Endothelial cell of umbilical vein (primary cell): ENCODE results near the gene ZCCHC14. TPM values are rescaled to one million over a fixed set of nuclear protein-coding genes. Genes with fewer than 3 reads are reported as not detected.

Source experiments
- BruUV-seq: library from RNA; stranded (reverse); fragments of 400-500 nt; replicated peaks from 2 replicates; lab custom pipeline; 2021; lab: Mats Ljungman, UMichigan
- CTCF ChIA-PET: fragments of 300-600, 350-600 bp; sonication (Branson Sonifier 250); formaldehyde crosslinking; loops from one replicate; lab custom pipeline; 2021; ENCODE audit warnings: antibody characterized with exemption, inconsistent platforms; lab: Charles Lee
- POLR2A ChIA-PET: fragments of 300-600, 350-600 bp; sonication (Branson Sonifier 250); formaldehyde crosslinking; loops from one replicate; lab custom pipeline; 2021; ENCODE audit warnings: antibody characterized with exemption, inconsistent platforms; lab: Charles Lee
- DNase-seq: peaks from one replicate; pipeline ENCODE4 v3.0.0-alpha.2; 2011; ENCODE audit warnings: low read depth, low spot score
- FAIRE-seq: peaks from 2 replicates; lab custom pipeline; 2011; peaks lifted over from hg19 to GRCh38; lab: Jason Lieb, UNC
- H2AFZ ChIP-seq: 2 replicates; pipeline ENCODE4 v1.6.0; 2012; ENCODE audit warnings: low read depth, low read length, control low read depth, inconsistent platforms
- H3K27ac ChIP-seq: 2 replicates; pipeline ENCODE4 v1.5.1; 2011; ENCODE audit warnings: low read depth, mild to moderate bottlenecking, control low read depth, low read length, moderate library complexity; ENCODE audit not compliant: insufficient read depth
- H3K27me3 ChIP-seq, 2 experiments: 2 replicates each; pipeline versions ENCODE4 v1.6.0 to v1.6.1; 2011; ENCODE audit warnings: low read length in 2 of 2, mixed read lengths in 1 of 2; ENCODE audit not compliant: control insufficient read depth in 2 of 2, insufficient read depth in 2 of 2
- H3K36me3 ChIP-seq, 2 experiments: 2 replicates in 1 of 2; 3 replicates in 1 of 2; pipeline ENCODE4 v1.5.1; 2011; ENCODE audit warnings: low read length in 2 of 2, mild to moderate bottlenecking in 1 of 2, moderate library complexity in 1 of 2; ENCODE audit not compliant: control insufficient read depth in 2 of 2, insufficient read depth in 2 of 2; ENCODE audit errors: extremely low read depth in 1 of 2
- H3K4me1 ChIP-seq: 3 replicates; pipeline ENCODE4 v1.5.1; 2011; ENCODE audit warnings: mild to moderate bottlenecking, low read length; ENCODE audit not compliant: control insufficient read depth, insufficient read depth; ENCODE audit errors: extremely low read depth
- H3K4me2 ChIP-seq: 2 replicates; pipeline ENCODE4 v1.6.1; 2011; ENCODE audit warnings: low read length, control low read depth, mixed read lengths; ENCODE audit not compliant: insufficient read depth
- H3K4me3 ChIP-seq, 3 experiments: fragments of 200-600 bp in 1 of 3; sonication (generic), shearing (Covaris generic) in 1 of 3; replicated peaks in 1 of 3; 2 replicates each; pipeline ENCODE4 v1.5.1; 2011 to 2016; ENCODE audit warnings: control low read depth in 3 of 3, low read length in 3 of 3, mild to moderate bottlenecking in 2 of 3, inconsistent platforms in 1 of 3, low read depth in 1 of 3, moderate library complexity in 1 of 3; ENCODE audit not compliant: insufficient read depth in 1 of 3
- H3K79me2 ChIP-seq: 2 replicates; pipeline ENCODE4 v1.6.0; 2012; ENCODE audit warnings: low read length, inconsistent platforms; ENCODE audit not compliant: control insufficient read depth, insufficient read depth
- H3K9ac ChIP-seq: replicated peaks from 2 replicates; pipeline ENCODE3; 2011; ENCODE audit warnings: low read length, control low read depth; ENCODE audit not compliant: insufficient read depth; ENCODE audit errors: extremely low read depth
- H3K9me1 ChIP-seq: replicated peaks from 3 replicates; pipeline ENCODE4 v1.6.0; 2011; ENCODE audit warnings: mild to moderate bottlenecking, low read length; ENCODE audit not compliant: control insufficient read depth, insufficient read depth; ENCODE audit errors: extremely low read depth
- H3K9me3 ChIP-seq: replicated peaks from 2 replicates; pipeline ENCODE4 v1.5.1; 2012; ENCODE audit warnings: low read length, inconsistent platforms; ENCODE audit not compliant: control insufficient read depth, insufficient read depth
- H4K20me1 ChIP-seq: replicated peaks from 2 replicates; pipeline ENCODE3; 2011; ENCODE audit warnings: mild to moderate bottlenecking, low read length; ENCODE audit not compliant: control insufficient read depth, insufficient read depth; ENCODE audit errors: extremely low read depth
- GATA2 ChIP-seq: IDR thresholded peaks from 2 replicates; pipeline ENCODE4 v1.7.0; 2011; ENCODE audit warnings: low read depth, mild to moderate bottlenecking, moderate library complexity, mixed read lengths, low read length; ENCODE audit not compliant: insufficient read length, insufficient read depth
- MYC ChIP-seq: IDR thresholded peaks from one replicate; pipeline ENCODE4 v1.6.1; 2011; ENCODE audit warnings: mild to moderate bottlenecking, low read depth, low read length
- POLR2A ChIP-seq: IDR thresholded peaks from 2 replicates; pipeline ENCODE4 v1.6.1; 2012; ENCODE audit warnings: low read depth, mild to moderate bottlenecking, control low read depth, low read length
- POLR2AphosphoS5 ChIP-seq: IDR thresholded peaks from 2 replicates; pipeline ENCODE4 v1.6.1; 2012; ENCODE audit warnings: low read depth, mild to moderate bottlenecking, control low read depth, low read length, moderate library complexity; ENCODE audit not compliant: insufficient read depth
- dilution Hi-C: fragments of 300-500 bp; cut with MboI; formaldehyde crosslinking; loops from one replicate; pipeline ENCODE4 v1.15.0; 2019; ENCODE audit warnings: low sequenced_read_pairs; ENCODE audit not compliant: extremely low pct_ligation_motif_present
- intact Hi-C: fragments of 100-400 bp; cut with micrococcal nuclease; formaldehyde crosslinking; loops from one replicate; pipeline ENCODE4 v1.10.0; 2022
- polyA plus RNA-seq, 4 experiments: library from polyadenylated mRNA; depleted of rRNA in 3 of 4; stranded (reverse) in 3 of 4; unstranded in 1 of 4; fragments of >200 nt; gene quantifications; 2 replicates each; pipeline versions ENCODE4 v1.2.1 to v1.2.3, GENCODE V29; 2011 to 2012; ENCODE audit warnings: missing spikeins in 1 of 4
- total RNA-seq: library from RNA; stranded (reverse); gene quantifications from 2 replicates; pipeline ENCODE4 v1.2.3, GENCODE V29; 2021
- TF ChIP-seq, protein P1 (sequence below): IDR thresholded peaks from 2 replicates; pipeline ENCODE4 v1.6.1; 2011; ENCODE audit not compliant: insufficient read depth, insufficient read length
- TF ChIP-seq, protein P2 (sequence below), 2 donors: IDR thresholded peaks; 1 replicate in 1 of 2; 2 replicates in 1 of 2; pipeline ENCODE4 v1.5.1; 2011; ENCODE audit warnings: low read length in 2 of 2, mild to moderate bottlenecking in 2 of 2, moderate library complexity in 2 of 2, control low read depth in 1 of 2, inconsistent platforms in 1 of 2, low read depth in 1 of 2; ENCODE audit not compliant: insufficient read depth in 1 of 2; ENCODE audit errors: extremely low read depth in 1 of 2

The ZCCHC14 gene
- total and polyA plus RNA-seq, 2 donors (not counting 3 experiments of a cell fraction or from before 2014, with no cell fraction given): 9.5 to 30.9 TPM

DNA sequence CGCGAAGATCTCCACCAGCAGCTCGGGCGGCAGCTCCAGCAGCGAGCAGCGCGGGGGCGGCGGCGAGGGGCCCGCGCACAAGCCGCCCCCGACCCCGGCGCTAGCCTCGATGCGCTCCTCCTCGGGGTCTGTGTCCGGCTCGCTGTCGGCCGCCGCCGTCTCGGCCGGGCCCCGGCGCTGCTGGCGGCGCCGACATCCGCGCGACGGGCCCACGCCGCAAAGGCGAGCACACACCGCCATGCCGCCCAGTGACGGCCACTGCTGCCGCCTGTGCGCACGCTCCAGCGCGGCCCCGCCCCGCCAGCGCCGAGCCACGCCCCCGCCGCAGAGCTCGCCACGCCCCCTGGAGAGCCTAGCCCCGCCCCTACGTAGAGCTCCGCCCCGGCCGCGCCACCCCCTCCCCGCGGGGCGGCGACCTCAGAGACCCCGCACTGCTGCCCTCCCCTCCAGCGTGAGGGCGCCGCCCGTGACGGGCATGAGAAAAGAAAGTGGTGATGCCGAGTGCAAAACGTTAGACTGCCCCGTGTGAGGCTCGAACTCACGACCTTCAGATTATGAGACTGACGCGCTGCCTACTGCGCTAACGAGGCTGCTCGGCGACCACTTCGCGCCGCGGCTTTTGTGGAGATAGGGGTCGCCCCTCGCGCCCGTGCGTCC is 109.2 kb downstream of the ZCCHC14 start, which contains the start of gene FBXO31:
TSS of gene FBXO31 (minus strand) at position 272 of the 657 bp plus-strand sequence. CDS start at position 240, 32 bp downstream.
- no TSS peak for BruUV-seq
- dilution Hi-C loops (no loop called here), intact Hi-C loops (loop anchor here (1.0 to 10.0 kb wide), 6 partner anchors 8 to 719 kb away; partner anchors contain the start of genes C16orf95 and MAP1LC3B)
- no peaks in the 10 kb centered on the region for H3K36me3 ChIP-seq
- H3K4me2 ChIP-seq: peak within 1 kb of the TSS; percentile 91
- H4K20me1 ChIP-seq: peaks cover 2% of the 10 kb centered on the region
- peaks cover 20% of the 10 kb centered on the region for H3K4me1 ChIP-seq
- peak; percentile 68 for FAIRE-seq
- no peaks in the 10 kb centered on the region for H3K9me3 ChIP-seq
- H3K9ac ChIP-seq: peak within 1 kb of the TSS; percentile 71
- ChIA-PET POLR2A (interaction anchor here (0.8 to 1.6 kb wide), 2 partner anchors 24 to 66 kb away, joined by 4 to 6 read pairs; partner anchors contain the start of gene C16orf95), CTCF (interaction anchor here (0.6 to 3.9 kb wide), 10 partner anchors 9 to 819 kb away, joined by 3 to 21 read pairs (median 5); partner anchors contain the start of gene C16orf95)
- H2AFZ ChIP-seq: peak within 1 kb of the TSS; percentile 76
- peak; percentile 89 for DNase-seq
- peaks cover 36% of the 10 kb centered on the region for H3K79me2 ChIP-seq
- H3K27ac ChIP-seq: peak within 1 kb of the TSS; percentile 39
- H3K27me3 ChIP-seq: no peaks in the 10 kb centered on the region
- no peaks in the 10 kb centered on the region for H3K9me1 ChIP-seq
- peak within 1 kb of the TSS; percentile 54 to 77 (median 68) for H3K4me3 ChIP-seq
- TF ChIP-seq, protein P1, sequence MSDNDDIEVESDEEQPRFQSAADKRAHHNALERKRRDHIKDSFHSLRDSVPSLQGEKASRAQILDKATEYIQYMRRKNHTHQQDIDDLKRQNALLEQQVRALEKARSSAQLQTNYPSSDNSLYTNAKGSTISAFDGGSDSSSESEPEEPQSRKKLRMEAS: peak; percentile 2
- TF ChIP-seq POLR2AphosphoS5 (peak; percentile 91), GATA2 (no peak), MYC (peak; percentile 80), POLR2A (peak; percentile 57)
- TF ChIP-seq, protein P2, sequence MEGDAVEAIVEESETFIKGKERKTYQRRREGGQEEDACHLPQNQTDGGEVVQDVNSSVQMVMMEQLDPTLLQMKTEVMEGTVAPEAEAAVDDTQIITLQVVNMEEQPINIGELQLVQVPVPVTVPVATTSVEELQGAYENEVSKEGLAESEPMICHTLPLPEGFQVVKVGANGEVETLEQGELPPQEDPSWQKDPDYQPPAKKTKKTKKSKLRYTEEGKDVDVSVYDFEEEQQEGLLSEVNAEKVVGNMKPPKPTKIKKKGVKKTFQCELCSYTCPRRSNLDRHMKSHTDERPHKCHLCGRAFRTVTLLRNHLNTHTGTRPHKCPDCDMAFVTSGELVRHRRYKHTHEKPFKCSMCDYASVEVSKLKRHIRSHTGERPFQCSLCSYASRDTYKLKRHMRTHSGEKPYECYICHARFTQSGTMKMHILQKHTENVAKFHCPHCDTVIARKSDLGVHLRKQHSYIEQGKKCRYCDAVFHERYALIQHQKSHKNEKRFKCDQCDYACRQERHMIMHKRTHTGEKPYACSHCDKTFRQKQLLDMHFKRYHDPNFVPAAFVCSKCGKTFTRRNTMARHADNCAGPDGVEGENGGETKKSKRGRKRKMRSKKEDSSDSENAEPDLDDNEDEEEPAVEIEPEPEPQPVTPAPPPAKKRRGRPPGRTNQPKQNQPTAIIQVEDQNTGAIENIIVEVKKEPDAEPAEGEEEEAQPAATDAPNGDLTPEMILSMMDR (IDR thresholded peaks at IDR 0.05; ENCODE audit: extremely low read depth in 1 of 2, insufficient read depth in 1 of 2, low read depth in 1 of 2, low read length in 2 of 2): no peak
